ENCODE measurements around the gene SLC66A1. TPM values are rescaled to one million over a fixed set of nuclear protein-coding genes. Genes with fewer than 3 reads are reported as not detected.
"Not testable (repeated sequence)": the region's sequence is repeated elsewhere in the genome, so short reads cannot be mapped to it uniquely, and the experiment has no call there.

The SLC66A1 gene
- 15.7 to 20.1 TPM (median 18.8 TPM) in 3 replicates for total RNA-seq
- long read RNA-seq, transcript PQLC2-202 (9 exons, 1,805 nt): major isoform, 19 of 42 reads
- long read RNA-seq, transcript PQLC2-201 (8 exons, 2,153 nt): minor isoform, 5 of 42 reads
- long read RNA-seq, partial matches to known transcripts: 5 of 42 reads
- long read RNA-seq, other reads (novel, unspliced or antisense): 11 of 42 reads

GRCh38 chr1:19311931-19312781 is at the start of gene SLC66A1, which contains the start of gene AKR7A2:
Gene SLC66A1 (plus strand): TSS chr1:19312326. CDS start chr1:19317678, 5,352 bp downstream.
Gene AKR7A2 (minus strand): TSS chr1:19312144. CDS start chr1:19312124, 20 bp downstream.
- Mint-ChIP-seq H3K36me3 (ENCODE audit: low read depth) (peaks cover 7% of the 10 kb centered on the region), H3K4me3 (ENCODE audit: unreplicated experiment) (peak within 1 kb of the TSS; percentile 90), H3K4me1 (ENCODE audit: low read depth) (peaks cover 64% of the 10 kb centered on the region), H3K9me3 (ENCODE audit: low read depth) (no peaks in the 10 kb centered on the region), H3K27ac (ENCODE audit: unreplicated experiment) (peak within 1 kb of the TSS; percentile 79), H3K27me3 (ENCODE audit: low read depth) (no peaks in the 10 kb centered on the region)
- DNase-seq (ENCODE audit: low spot score): no peak
- TF ChIP-seq CTCF (IDR thresholded peaks at IDR 0.05): peak; percentile 43

- Mint-ChIP-seq H3K27ac (ENCODE audit: unreplicated experiment) (no peak overlapping the region), H3K36me3 (ENCODE audit: low read depth) (peaks cover 5% of the 10 kb centered on the region), H3K27me3 (ENCODE audit: low read depth) (no peaks in the 10 kb centered on the region), H3K4me1 (ENCODE audit: low read depth) (no peaks in the 10 kb centered on the region), H3K9me3 (ENCODE audit: low read depth) (no peaks in the 10 kb centered on the region), H3K4me3 (ENCODE audit: unreplicated experiment) (no peak overlapping the region)
- no peak for DNase-seq (ENCODE audit: low spot score)
- TF ChIP-seq CTCF (IDR thresholded peaks at IDR 0.05): no peak
Observed at GRCh38 chr1:19262744-19263143, 49.4 kb upstream of the SLC66A1 start.

GRCh38 chr1:19268445-19268844 is 43.7 kb upstream of the SLC66A1 start:
- TF ChIP-seq CTCF (IDR thresholded peaks at IDR 0.05): no peak
- Mint-ChIP-seq H3K9me3 (ENCODE audit: low read depth) (no peaks in the 10 kb centered on the region), H3K36me3 (ENCODE audit: low read depth) (no peaks in the 10 kb centered on the region), H3K27me3 (ENCODE audit: low read depth) (no peaks in the 10 kb centered on the region), H3K4me1 (ENCODE audit: low read depth) (no peaks in the 10 kb centered on the region), H3K27ac (ENCODE audit: unreplicated experiment) (no peak overlapping the region), H3K4me3 (ENCODE audit: unreplicated experiment) (no peak overlapping the region)
- peak; percentile 73 for DNase-seq (ENCODE audit: low spot score)

- DNase-seq (ENCODE audit: low spot score); H3K27ac Mint-ChIP-seq (ENCODE audit: unreplicated experiment); H3K27me3 Mint-ChIP-seq (ENCODE audit: low read depth); H3K9me3 Mint-ChIP-seq (ENCODE audit: low read depth); H3K36me3 Mint-ChIP-seq (ENCODE audit: low read depth); H3K4me1 Mint-ChIP-seq (ENCODE audit: low read depth); H3K4me3 Mint-ChIP-seq (ENCODE audit: unreplicated experiment): not testable (repeated sequence)
- peak; percentile 10 for TF ChIP-seq CTCF (IDR thresholded peaks at IDR 0.05)
Observed at GRCh38 chr1:19269427-19270342, 42.4 kb upstream of the SLC66A1 start.

GRCh38 chr1:19270343-19270730 is 41.8 kb upstream of the SLC66A1 start:
- not testable (repeated sequence) for H3K4me3 Mint-ChIP-seq (ENCODE audit: unreplicated experiment); H3K27me3 Mint-ChIP-seq (ENCODE audit: low read depth); H3K27ac Mint-ChIP-seq (ENCODE audit: unreplicated experiment); H3K4me1 Mint-ChIP-seq (ENCODE audit: low read depth); H3K36me3 Mint-ChIP-seq (ENCODE audit: low read depth); H3K9me3 Mint-ChIP-seq (ENCODE audit: low read depth)
- peak; percentile 56 for DNase-seq (ENCODE audit: low spot score)
